Measurements from ENCODE around the gene USP21. TPM values are rescaled to one million over a fixed set of nuclear protein-coding genes. Genes with fewer than 3 reads are reported as not detected.

Gene USP21, protein sequence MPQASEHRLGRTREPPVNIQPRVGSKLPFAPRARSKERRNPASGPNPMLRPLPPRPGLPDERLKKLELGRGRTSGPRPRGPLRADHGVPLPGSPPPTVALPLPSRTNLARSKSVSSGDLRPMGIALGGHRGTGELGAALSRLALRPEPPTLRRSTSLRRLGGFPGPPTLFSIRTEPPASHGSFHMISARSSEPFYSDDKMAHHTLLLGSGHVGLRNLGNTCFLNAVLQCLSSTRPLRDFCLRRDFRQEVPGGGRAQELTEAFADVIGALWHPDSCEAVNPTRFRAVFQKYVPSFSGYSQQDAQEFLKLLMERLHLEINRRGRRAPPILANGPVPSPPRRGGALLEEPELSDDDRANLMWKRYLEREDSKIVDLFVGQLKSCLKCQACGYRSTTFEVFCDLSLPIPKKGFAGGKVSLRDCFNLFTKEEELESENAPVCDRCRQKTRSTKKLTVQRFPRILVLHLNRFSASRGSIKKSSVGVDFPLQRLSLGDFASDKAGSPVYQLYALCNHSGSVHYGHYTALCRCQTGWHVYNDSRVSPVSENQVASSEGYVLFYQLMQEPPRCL
- 8.1 and 9.5 TPM in 2 replicates for total RNA-seq

DNA sequence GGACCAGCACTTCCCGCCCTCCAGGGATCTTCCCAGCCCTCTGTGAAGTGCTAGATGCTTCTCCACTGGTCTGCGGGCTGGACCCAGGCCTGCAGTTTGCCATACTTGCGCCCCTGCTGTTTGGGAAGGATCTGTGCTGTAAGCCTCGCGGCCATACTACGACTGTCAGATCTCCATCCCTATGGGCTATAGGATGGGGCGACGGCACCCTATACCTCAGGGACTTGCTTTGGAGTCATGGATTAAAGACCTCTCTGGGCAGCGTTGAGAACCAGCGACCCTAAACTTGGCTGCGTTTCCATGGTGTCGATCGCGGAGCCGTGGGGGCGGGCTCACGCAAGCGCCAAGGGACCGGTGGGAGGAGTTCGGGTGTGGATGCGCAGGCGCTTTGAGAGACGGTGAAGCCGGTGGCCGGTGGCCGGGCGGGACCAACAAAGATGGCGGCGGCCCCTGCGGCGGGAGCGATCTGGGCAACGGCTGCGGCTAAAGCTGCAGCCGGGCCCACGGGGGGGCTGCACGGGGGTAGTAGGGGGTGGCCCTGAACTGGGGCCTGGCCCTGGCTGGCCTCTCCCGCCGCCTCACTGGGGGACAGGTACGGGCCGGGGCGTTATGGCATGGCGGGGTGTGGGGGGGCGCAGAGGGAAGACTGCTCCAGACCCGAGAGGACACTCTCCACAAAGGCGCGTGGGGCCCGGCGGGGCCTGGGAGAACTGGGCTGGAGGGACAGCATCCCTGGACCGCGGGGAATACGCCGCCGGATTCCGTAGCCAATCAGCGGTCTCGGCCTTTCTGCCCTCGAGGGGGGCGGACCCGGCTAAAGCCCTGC lies at the start of gene USP21:
TSS of gene USP21 (plus strand) at position 414 of the 826 bp plus-strand sequence. CDS start 1,141 bp downstream, outside the sequence.

DNA sequence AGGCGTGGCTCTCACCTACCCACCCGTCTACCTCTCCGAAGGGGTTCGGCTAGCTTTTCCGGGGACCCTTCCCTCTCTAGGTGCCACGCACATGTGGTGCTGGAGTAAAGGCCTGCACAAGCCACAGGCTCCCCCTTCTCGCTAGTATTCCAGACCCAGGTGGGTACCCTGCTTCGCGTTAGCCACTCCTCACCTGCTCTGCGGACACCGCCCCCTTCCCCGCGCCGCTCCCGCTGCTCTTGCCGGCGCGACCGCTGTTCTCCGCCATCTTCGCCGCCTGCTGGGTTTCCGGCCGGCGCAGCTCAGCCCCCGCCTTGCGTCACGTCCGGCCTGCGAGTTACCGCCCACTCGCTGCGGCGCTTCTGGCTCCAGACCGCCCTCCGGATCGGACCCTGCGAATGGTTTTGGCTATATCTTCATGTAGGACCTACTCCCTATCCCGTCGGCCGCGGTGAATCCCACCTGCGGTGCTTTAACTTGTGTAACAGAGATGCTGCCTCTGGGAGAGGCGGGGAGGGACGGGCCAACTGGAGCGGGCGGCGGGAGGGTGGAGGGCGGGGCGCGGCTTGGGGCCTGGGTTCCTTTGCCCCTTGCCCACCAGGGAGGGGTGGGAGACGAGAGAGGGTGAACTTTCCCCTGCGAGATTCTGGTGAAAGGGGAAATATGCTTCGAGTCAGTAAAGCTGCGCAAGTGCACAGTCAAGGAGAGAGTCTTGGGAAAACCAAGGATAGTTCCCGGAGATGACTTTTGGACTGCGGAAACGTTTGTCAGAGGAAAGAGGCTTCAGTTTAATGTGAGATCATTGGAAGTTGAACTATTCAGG lies 41.3 kb upstream of the USP21 start, which contains the start of the genes NIT1 and PFDN2:
TSS of gene NIT1 (plus strand) at position 347 of the 823 bp plus-strand sequence. CDS start at position 419, 72 bp downstream.
TSS of gene PFDN2 (minus strand) at position 279 of the 823 bp plus-strand sequence. CDS start at position 268, 11 bp downstream.

DNA sequence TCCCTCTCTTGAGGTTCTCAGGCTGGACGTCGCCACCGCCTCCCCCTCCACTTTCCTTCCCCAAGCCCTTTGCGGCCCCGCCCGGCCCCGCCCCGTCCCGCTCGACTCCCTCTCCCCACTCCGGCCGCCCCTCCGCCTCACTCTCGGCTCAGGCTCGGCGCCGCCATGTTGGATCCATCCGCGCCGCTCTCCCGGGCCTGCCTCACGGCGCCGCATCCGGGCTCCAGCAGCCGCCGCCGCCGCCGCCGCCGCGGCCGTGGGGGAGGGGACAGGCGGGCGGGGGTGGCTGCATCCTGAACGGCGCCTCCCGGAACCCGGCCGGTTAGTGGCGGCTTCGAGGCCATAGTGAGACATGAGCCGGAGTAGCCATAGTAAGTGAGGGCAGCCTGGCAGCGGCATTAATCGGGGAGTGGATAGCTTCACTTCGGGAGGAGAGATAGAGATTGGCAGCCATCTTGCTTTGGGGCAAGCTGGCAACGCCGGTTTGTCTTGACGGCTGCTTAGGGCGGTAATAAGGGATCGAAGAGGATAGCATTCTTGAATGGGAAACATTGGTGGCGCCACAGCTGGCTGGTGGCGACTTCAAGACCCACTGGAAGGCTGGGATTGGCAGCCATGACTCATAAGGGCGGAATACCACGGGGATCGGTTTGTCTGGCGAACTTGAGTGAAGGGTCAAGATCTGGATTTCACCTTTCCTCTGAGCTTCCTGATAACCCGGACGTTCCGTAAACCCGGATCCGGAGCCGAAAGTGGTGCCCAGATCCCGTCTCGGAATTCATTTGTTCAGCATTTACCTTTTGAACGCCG lies 26.7 kb upstream of the USP21 start, which contains the start of gene DEDD:
TSS of gene DEDD (minus strand) at position 258 of the 810 bp plus-strand sequence. CDS start 8,205 bp downstream, outside the sequence.

DNA sequence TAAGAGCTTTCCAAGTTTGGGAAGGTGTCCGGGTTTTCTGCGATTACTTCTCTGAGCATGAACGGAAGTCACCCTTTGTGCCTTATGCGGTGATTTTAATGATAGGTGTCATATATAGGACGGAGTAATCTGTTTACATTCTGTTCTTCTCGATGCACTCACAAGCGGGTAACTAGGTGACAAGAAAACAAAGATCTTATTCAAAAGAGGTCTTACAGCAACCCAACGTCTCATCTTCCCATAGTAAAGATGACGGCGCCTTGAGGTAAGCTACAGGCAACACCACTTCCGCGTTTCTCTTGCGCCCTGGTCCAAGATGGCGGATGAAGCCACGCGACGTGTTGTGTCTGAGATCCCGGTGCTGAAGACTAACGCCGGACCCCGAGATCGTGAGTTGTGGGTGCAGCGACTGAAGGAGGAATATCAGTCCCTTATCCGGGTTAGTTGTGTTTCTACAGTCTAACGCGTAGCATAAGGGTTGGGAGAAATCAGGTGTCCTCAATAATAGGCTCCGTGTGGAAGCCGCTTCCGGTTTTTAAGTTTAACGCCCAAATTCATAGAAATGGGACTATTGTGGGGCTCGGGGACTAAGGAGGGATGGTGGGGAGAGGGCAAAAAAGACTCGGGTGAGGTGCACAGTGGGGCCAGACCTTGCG lies 5.5 kb upstream of the USP21 start, which contains the start of gene UFC1:
TSS of gene UFC1 (plus strand) at position 297 of the 656 bp plus-strand sequence. CDS start at position 317, 20 bp downstream.

DNA sequence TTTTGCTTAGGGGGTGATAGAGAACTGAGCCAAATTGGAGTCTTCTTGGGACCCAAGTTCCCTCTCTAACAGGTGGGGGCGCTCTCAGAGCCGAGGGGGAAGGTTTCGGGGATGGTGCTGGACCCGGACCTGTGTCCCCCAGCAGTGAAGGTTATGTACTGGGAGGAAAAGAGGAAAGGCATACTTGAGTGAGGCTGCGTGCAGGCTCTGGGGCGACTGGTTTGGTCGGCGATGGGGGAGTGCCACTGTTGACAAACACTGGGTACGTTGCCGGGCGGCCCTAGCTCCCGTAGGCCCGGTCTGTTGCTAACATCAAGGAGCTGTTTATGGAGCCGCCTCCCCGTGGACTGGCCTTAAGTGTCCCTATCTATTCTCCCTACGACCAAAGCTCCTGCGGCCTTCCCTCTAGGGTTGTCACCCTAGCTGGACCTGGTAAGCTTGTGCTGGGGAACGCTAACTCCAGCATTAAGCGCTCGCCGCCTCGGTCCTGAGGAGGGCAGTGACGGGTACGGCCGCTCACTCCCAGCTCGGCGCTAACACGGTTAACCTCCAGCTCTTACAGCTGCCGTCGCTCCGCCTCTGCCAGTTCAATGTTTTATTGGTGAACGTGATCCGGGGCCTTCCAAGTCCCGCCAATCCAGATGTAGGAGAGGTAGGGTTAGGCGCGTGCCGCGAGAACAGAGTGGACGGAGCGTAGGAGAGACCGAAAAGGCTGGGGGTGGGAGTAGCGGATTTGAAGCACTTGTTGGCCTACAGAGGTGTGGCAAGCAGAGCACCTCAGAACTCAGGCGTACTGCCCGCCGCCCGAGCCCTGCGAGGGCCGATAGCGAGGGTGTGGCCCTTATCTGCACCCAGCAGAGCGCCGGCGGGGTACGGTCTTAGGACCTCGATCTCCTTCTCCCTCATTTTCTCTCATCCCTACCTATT lies 6.7 kb downstream of the USP21 start, which contains the start of gene PPOX:
TSS of gene PPOX (plus strand) at position 685 of the 927 bp plus-strand sequence. CDS start 422 bp downstream, outside the sequence.

DNA sequence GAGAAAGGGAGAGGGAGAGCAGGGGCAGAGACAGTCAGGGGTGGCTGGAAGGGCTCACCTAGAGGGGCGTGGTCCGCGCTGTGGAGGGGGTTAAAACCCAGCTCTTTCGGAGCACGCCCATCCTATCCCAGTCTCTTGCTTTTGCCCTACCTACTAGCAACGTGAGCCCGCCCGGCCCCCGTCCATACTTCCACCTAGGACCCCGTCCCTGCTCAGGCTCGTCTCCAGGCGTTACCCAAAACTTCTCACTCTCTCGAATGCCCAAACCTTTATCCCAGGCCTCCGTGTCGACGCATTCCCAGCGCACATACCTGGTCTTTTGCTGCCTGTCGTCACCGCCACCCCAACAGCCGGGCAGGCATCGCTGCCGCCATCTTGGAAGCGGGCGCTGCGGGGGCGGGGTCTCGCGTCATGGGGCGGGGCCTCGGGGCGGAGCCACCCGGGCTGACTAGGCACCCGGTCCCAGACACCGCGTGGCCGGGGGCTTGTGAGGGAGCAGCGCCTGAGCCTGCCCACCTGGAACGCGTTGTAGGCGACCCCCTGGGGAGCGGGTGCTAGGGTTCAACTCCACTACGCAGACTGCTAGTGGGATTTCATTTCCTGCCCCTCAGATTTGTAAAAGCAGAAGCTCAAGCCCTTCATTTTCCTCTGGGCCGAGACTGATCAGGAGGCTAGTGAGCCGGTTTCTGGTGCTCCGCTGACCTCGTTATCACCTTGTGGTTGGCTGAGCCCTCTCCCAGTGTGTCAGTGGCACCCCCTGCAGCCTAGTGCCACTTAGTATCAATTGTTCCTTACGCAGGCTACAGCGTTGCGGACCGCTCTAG lies 18.0 kb downstream of the USP21 start, which contains the start of gene B4GALT3:
TSS of gene B4GALT3 (minus strand) at position 396 of the 824 bp plus-strand sequence. CDS start 1,447 bp downstream, outside the sequence.

DNA sequence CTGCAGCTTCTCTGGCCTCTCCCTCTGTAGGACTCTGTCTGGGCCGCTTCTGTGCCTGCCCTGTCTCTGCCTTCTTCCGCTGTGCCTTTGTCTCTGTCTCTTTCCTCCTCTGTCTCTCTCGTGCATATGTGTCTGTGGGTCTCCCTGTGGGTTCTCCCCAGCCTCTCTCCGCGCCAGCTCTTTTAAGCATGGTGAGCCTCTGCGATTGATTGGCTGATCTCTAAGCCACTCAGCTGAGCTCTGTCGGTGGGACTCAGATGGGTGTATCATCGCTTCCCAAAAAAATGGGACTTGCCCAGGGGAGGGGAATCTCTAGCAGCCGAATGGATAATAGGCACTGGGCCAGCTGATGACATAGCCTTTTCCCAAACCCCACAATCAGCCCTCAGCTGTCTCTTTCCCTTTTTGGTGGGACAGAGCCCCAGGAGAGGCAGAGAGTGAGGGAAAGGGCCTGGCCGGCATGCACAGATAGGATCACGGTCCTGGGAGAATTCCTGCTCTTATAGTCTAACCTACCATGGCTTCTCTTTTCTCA lies 39.7 kb downstream of the USP21 start, which contains the start of gene ADAMTS4:
TSS of gene ADAMTS4 (minus strand) at position 158 of the 535 bp plus-strand sequence. CDS start 427 bp downstream, outside the sequence.

DNA sequence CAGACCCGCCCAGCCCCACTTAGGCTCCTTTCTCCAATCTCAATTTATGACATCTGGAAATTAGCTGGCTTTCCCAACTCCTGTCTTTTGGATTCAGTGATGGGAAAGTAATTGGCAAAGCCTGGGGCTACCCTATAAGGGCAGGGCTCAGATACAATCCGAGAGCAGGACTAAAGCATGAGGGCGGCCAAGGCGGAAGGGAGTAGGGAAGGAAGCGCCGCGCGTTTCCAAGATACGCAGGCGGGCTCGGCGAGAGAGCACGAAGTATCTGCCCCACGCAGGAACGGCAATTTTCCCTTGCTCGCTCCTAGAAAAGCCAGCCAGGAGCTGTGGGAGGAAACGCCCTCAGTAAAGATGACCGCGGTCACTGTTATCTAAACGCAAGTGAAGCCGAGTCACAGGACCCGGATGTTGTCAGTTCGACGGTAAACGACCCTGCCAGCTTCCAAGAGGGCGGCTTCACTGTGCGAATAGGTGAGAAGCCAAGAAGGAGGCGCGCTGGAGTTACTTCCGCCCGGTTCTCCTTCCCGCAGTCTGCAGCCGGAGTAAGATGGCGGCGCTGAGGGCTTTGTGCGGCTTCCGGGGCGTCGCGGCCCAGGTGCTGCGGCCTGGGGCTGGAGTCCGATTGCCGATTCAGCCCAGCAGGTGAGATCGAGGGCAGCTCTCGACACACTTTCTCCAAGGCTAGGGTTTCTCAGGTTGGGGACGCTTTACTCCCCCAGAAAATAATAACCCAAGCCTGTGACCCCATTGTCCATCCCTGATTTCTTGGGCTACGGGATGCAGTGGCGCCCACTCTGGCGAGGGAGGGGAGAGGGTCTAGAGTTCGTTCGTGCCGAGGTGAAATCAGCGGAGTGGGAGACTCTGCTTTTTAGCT lies 42.8 kb downstream of the USP21 start, which contains the start of gene NDUFS2:
TSS of gene NDUFS2 (plus strand) at position 532 of the 877 bp plus-strand sequence. CDS start at position 551, 19 bp downstream.

DNA sequence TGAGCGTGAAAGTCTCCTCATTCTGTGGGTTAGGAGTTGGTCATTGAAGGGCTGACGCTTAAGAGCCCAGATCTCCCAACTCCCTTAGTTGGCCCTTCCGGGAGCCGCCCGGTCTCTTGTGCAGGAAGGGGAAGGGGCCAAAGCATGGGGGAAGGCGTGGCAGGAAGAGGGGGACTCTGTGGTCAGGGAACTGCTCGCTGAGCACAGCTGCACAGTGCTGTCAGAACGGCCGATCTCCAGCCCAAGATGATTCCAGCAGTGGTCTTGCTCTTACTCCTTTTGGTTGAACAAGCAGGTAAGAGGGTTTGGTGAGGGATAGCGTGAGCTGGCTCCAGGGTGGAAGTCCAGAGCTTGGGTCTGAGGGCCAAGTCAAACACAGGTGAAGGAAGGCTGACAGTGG lies 55.8 kb downstream of the USP21 start, which contains the start of gene FCER1G:
TSS of gene FCER1G (plus strand) at position 220 of the 400 bp plus-strand sequence. CDS start at position 247, 27 bp downstream.

Small RNA genes lying within 50 kb of the gene (small RNA-seq; reads per million reads assigned to genes)
- not detected for gene RF01225

Other genes starting within 250 kb of the USP21 start
- 0.27 TPM in 1 of 2 replicates, not detected in the other for gene ITLN2, start 204.7 kb upstream of the USP21 start, total RNA-seq
- 110 and 113 TPM in 2 replicates for gene F11R, start 138.3 kb upstream of the USP21 start, total RNA-seq
- gene TSTD1, start 120.5 kb upstream of the USP21 start, total RNA-seq: 7.4 and 50.5 TPM in 2 replicates
- 53.0 and 54.7 TPM in 2 replicates for gene USF1, start 113.5 kb upstream of the USP21 start, total RNA-seq
- not detected in 2 replicates for gene ARHGAP30, start 89.6 kb upstream of the USP21 start, total RNA-seq
- 0.14 and 0.40 TPM in 2 replicates for gene NECTIN4, start 69.9 kb upstream of the USP21 start, total RNA-seq
- 0.79 and 0.80 TPM in 2 replicates for gene KLHDC9, start 61.1 kb upstream of the USP21 start, total RNA-seq
- gene PFDN2, start 41.5 kb upstream of the USP21 start, total RNA-seq: 54.3 and 55.2 TPM in 2 replicates
- 17.6 and 18.9 TPM in 2 replicates for gene NIT1, start 41.4 kb upstream of the USP21 start, total RNA-seq
- gene DEDD, start 26.8 kb upstream of the USP21 start, total RNA-seq: 28.6 and 31.4 TPM in 2 replicates
- gene UFC1, start 5.5 kb upstream of the USP21 start, total RNA-seq: 95.0 and 102 TPM in 2 replicates
- 11.6 and 16.4 TPM in 2 replicates for gene PPOX, start 6.9 kb downstream of the USP21 start, total RNA-seq
- gene B4GALT3, start 18.0 kb downstream of the USP21 start, total RNA-seq: 25.7 and 31.5 TPM in 2 replicates
- gene ADAMTS4, start 39.6 kb downstream of the USP21 start, total RNA-seq: 35.9 and 90.2 TPM in 2 replicates
- gene NDUFS2, start 42.9 kb downstream of the USP21 start, total RNA-seq: 109 and 111 TPM in 2 replicates
- gene FCER1G, start 55.8 kb downstream of the USP21 start, total RNA-seq: not detected in 2 replicates
- not detected in 2 replicates for gene APOA2, start 64.1 kb downstream of the USP21 start, total RNA-seq
- gene TOMM40L, start 66.6 kb downstream of the USP21 start, total RNA-seq: 12.6 and 14.9 TPM in 2 replicates
- not detected in 2 replicates for gene NR1I3, start 78.7 kb downstream of the USP21 start, total RNA-seq
- gene PCP4L1, start 99.2 kb downstream of the USP21 start, total RNA-seq: not detected in 2 replicates
- gene MPZ, start 150.5 kb downstream of the USP21 start, total RNA-seq: 1.2 and 1.3 TPM in 2 replicates
- gene SDHC, start 154.9 kb downstream of the USP21 start, total RNA-seq: 33.9 and 45.9 TPM in 2 replicates
- gene CFAP126, start 208.4 kb downstream of the USP21 start, total RNA-seq: not detected in 2 replicates